PC-9 (cell line): ENCODE measurements around the gene TRIM31.

Source experiments
- EZH2 ChIP-seq: fragments of 200-600 bp; sonication (generic); IDR thresholded peaks from 2 replicates; pipeline ENCODE4 v1.8.0; 2017; ENCODE audit warnings: antibody characterized with exemption, low read depth
- TF ChIP-seq, protein P1 (sequence below): fragments of 200-600 bp; sonication (generic); conservative IDR thresholded peaks from 2 replicates; pipeline ENCODE4 v1.6.1; 2017; ENCODE audit warnings: mixed run types, antibody characterized with exemption, mild to moderate bottlenecking, moderate library complexity

DNA sequence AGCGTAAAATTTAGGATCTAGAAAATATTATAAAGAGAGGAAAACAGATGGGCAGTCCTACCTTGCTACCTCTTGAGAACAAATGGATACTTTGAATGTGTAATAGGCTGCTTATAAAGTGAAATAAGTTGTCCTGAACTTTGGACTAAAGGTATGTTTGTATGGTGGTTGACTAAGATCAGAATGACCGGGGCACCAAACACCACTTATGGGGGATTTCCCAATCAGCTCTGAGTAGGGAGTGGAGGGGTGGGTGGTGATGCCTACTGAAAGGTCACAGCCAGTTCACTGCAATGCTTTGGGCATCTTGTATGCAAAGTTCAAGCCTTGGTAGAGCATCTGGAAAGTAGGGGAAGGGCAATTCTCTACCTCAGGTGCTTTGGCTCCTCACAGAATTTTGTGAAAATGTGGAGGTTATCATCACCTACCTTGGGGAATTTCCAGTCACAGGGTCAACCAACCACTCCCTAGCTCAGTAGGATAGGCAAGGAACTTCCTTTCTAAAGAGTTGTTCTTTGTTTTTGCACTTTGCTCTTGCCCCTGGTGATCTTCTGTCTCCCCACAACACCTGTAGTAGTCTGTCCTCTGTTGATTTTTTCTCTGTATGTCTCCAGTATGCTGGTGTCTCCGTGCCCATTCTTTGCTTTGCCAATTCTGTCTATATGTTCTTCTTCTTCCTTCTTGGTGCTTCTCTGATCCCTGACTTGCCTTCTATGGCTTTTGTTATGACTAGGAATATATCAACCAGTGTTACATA, at the start of gene TRIM31:
- TF ChIP-seq, protein P1, sequence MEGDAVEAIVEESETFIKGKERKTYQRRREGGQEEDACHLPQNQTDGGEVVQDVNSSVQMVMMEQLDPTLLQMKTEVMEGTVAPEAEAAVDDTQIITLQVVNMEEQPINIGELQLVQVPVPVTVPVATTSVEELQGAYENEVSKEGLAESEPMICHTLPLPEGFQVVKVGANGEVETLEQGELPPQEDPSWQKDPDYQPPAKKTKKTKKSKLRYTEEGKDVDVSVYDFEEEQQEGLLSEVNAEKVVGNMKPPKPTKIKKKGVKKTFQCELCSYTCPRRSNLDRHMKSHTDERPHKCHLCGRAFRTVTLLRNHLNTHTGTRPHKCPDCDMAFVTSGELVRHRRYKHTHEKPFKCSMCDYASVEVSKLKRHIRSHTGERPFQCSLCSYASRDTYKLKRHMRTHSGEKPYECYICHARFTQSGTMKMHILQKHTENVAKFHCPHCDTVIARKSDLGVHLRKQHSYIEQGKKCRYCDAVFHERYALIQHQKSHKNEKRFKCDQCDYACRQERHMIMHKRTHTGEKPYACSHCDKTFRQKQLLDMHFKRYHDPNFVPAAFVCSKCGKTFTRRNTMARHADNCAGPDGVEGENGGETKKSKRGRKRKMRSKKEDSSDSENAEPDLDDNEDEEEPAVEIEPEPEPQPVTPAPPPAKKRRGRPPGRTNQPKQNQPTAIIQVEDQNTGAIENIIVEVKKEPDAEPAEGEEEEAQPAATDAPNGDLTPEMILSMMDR: no peak
- TF ChIP-seq EZH2: no peak
